HG02588 (cell line): ENCODE data around the gene MGAM2.

Experiments
- ATAC-seq: cut with Tn5 transposase; IDR thresholded peaks from one replicate; pipeline ENCODE4 v1.9.1; 2021; ENCODE audit warnings: mild to moderate bottlenecking, moderate library complexity; ENCODE audit not compliant: unreplicated experiment

The MGAM2 gene

GRCh38 chr7:142263598-142264380, 152.3 kb downstream of the MGAM2 start:
- no peak for ATAC-seq
